T-cell (primary cell): ENCODE data around the gene SMARCE1. TPM values are rescaled to one million over a fixed set of nuclear protein-coding genes. Genes with fewer than 3 reads are reported as not detected.

Source experiments
- ATAC-seq, 4 experiments: fragments of 200-7000 bp in 3 of 4; fragments of 150-1000 bp in 1 of 4; cut with Tn5 transposase; replicated peaks in 1 of 4; 1 replicate in 3 of 4; 2 replicates in 1 of 4; pipeline ENCODE4 v1.10.0; 2021; ENCODE audit warnings: moderate library complexity in 3 of 4, mild to moderate bottlenecking in 2 of 4, moderate number of reproducible peaks in 1 of 4
- CTCF ChIA-PET, 2 donors: fragments of 300-600 bp; sonication (Branson Sonifier 250); formaldehyde crosslinking; loops; one replicate each; lab custom pipeline; 2022; ENCODE audit warnings: antibody characterized with exemption in 2 of 2; lab: Charles Lee
- POLR2A ChIA-PET, 2 donors: fragments of 300-600 bp; sonication (Branson Sonifier 250); formaldehyde crosslinking; loops; one replicate each; lab custom pipeline; 2022; ENCODE audit warnings: antibody characterized with exemption in 2 of 2; lab: Charles Lee
- DNase-seq, 35 experiments: peaks; one replicate each; pipeline versions ENCODE4 v3.0.0 to v3.0.0-alpha.2; 2013 to 2023
- H3K27ac ChIP-seq: one replicate; pipeline ENCODE4 v1.5.1; 2013; ENCODE audit warnings: low read length
- H3K27me3 ChIP-seq, 2 experiments: replicated peaks in 1 of 2; 1 replicate in 1 of 2; 2 replicates in 1 of 2; pipeline versions ENCODE4 v1.6.1 to v1.7.0; 2013; ENCODE audit warnings: low read length in 1 of 2, mixed read lengths in 1 of 2; ENCODE audit not compliant: control insufficient read depth in 2 of 2, insufficient read depth in 2 of 2; ENCODE audit errors: extremely low read depth in 1 of 2
- H3K36me3 ChIP-seq, 2 donors: 1 replicate in 1 of 2; 2 replicates in 1 of 2; pipeline versions ENCODE4 v1.6.1 to v1.7.0; 2013; ENCODE audit warnings: low read length in 1 of 2; ENCODE audit not compliant: control insufficient read depth in 2 of 2, insufficient read depth in 1 of 2; ENCODE audit errors: extremely low read depth in 1 of 2
- H3K4me1 ChIP-seq, 2 experiments: 1 replicate in 1 of 2; 2 replicates in 1 of 2; pipeline versions ENCODE4 v1.6.1 to v1.7.0; 2013; ENCODE audit warnings: low read length in 2 of 2, mixed read lengths in 1 of 2; ENCODE audit not compliant: insufficient read depth in 2 of 2, control insufficient read depth in 1 of 2; ENCODE audit errors: extremely low read depth in 1 of 2
- H3K4me3 ChIP-seq, 2 donors: 1 replicate in 1 of 2; 2 replicates in 1 of 2; pipeline versions ENCODE4 v1.5.1 to v1.7.0; 2013; ENCODE audit warnings: mild to moderate bottlenecking in 2 of 2, low read length in 1 of 2, moderate library complexity in 1 of 2; ENCODE audit not compliant: control insufficient read depth in 1 of 2; ENCODE audit errors: extremely low read depth in 1 of 2
- H3K9me3 ChIP-seq: 2 replicates; pipeline ENCODE4 v1.7.0; 2013
- H3K27ac Mint-ChIP-seq, 2 donors: one replicate each; pipeline ENCODE4 v1.8.0; 2020 to 2021; ENCODE audit warnings: mild to moderate bottlenecking in 2 of 2, mixed read lengths in 2 of 2
- H3K27me3 Mint-ChIP-seq, 2 donors: one replicate each; pipeline ENCODE4 v1.8.0; 2021 to 2022; ENCODE audit warnings: mixed read lengths in 2 of 2
- H3K36me3 Mint-ChIP-seq: one replicate; pipeline ENCODE4 v1.8.0; 2021; ENCODE audit warnings: mixed read lengths
- H3K4me1 Mint-ChIP-seq, 3 donors: one replicate each; pipeline ENCODE4 v1.8.0; 2020 to 2022; ENCODE audit warnings: mixed read lengths in 3 of 3, mild to moderate bottlenecking in 1 of 3
- H3K4me3 Mint-ChIP-seq, 3 donors: one replicate each; pipeline ENCODE4 v1.8.0; 2020 to 2022; ENCODE audit warnings: mild to moderate bottlenecking in 3 of 3, mixed read lengths in 3 of 3, moderate library complexity in 3 of 3
- H3K9me3 Mint-ChIP-seq, 3 donors: one replicate each; pipeline ENCODE4 v1.8.0; 2020 to 2022; ENCODE audit warnings: mixed read lengths in 3 of 3
- WGBS: methylation state at CpG from one replicate; pipeline ENCODE4 v1.1.5; 2013; ENCODE audit warnings: missing lambda C conversion rate; ENCODE audit not compliant: insufficient coverage; 5-methylcytosine and 5-hydroxymethylcytosine counted together
- total RNA-seq, 35 experiments: library from RNA in 6 of 35; stranded (reverse) in 6 of 35; fragments of 120-200 nt in 1 of 35; gene quantifications; one replicate each; pipeline versions ENCODE4 v1.2.1 to v1.2.4 and lab custom pipeline; 2013 to 2026

Gene SMARCE1
- total RNA-seq, 5 donors from 2014 or later (not counting 1 experiment from before 2014, with no cell fraction given) = 72.6 to 80.8 (median 75.8) TPM

GRCh38 chr17:40686192-40686591 is 38.6 kb upstream of the SMARCE1 start:
- Mint-ChIP-seq H3K4me1 (no peaks in the 10 kb centered on the region), H3K4me3 (no peak overlapping the region), H3K27ac (no peak overlapping the region), H3K9me3 (no peaks in the 10 kb centered on the region), H3K36me3 (no peaks in the 10 kb centered on the region), H3K27me3 (peaks cover 10 to 12% of the 10 kb centered on the region in 2 donors)
- Histone ChIP-seq H3K9me3 (no peaks in the 10 kb centered on the region), H3K4me3 (no peak overlapping the region), H3K4me1 (no peaks in the 10 kb centered on the region), H3K27ac (no peak overlapping the region), H3K36me3 (no peaks in the 10 kb centered on the region), H3K27me3 (peaks cover 0 to 9% of the 10 kb centered on the region in 2 experiments)
- ChIA-PET POLR2A (no interaction called here), CTCF (no interaction called here)
- no peak for ATAC-seq
- WGBS = no CpG with 5 or more reads among the region's 4 CpGs
- DNase-seq = no peak

- Mint-ChIP-seq H3K36me3 (no peaks in the 10 kb centered on the region), H3K4me1 (peaks cover 0 to 3% (median 0%) of the 10 kb centered on the region in 3 donors), H3K27ac (no peak overlapping the region), H3K9me3 (no peaks in the 10 kb centered on the region), H3K4me3 (no peak overlapping the region), H3K27me3 (peaks cover 26 to 48% of the 10 kb centered on the region in 2 donors)
- H3K36me3 ChIP-seq = no peaks in the 10 kb centered on the region
- ChIA-PET CTCF (no interaction called here), POLR2A (no interaction called here)
- no peak overlapping the region for H3K27ac ChIP-seq
- ATAC-seq = no peak
- no peak for DNase-seq
- H3K9me3 ChIP-seq = no peaks in the 10 kb centered on the region
- no peaks in the 10 kb centered on the region for H3K4me1 ChIP-seq
- peaks cover 1 to 15% of the 10 kb centered on the region in 2 experiments for H3K27me3 ChIP-seq
- H3K4me3 ChIP-seq = no peak overlapping the region
Measured at GRCh38 chr17:40680998-40681397, 33.4 kb upstream of the SMARCE1 start.

DNA sequence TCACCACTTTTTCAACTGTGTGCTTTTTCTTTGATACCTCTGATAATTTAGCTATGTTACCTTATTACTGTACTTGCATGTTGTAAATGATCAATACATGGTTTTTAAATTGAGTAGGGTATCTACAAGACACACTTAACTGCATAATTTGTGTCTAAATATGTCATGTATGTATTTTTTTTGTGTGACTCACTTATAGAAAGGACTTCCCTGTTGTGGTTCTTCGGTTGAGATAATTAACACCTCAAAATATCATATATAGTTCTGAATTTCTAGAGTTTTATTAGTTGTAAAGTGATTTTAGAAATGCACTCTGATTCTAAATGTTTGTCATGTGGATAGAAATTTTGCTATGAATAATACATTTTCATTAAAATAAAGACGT is 31.9 kb upstream of the SMARCE1 start:
- Mint-ChIP-seq H3K4me3 (no peak overlapping the region), H3K9me3 (no peaks in the 10 kb centered on the region), H3K36me3 (no peaks in the 10 kb centered on the region), H3K27ac (no peak overlapping the region), H3K27me3 (peaks cover 30 to 55% of the 10 kb centered on the region in 2 donors), H3K4me1 (peaks cover 0 to 3% (median 0%) of the 10 kb centered on the region in 3 donors)
- no peaks in the 10 kb centered on the region for H3K36me3 ChIP-seq
- WGBS = no CpG with 5 or more reads among the region's 2 CpGs
- no peak for DNase-seq
- ChIA-PET POLR2A (interaction anchor here in 1 of 2 donors (0.7 kb wide), 1 partner anchor 128 kb away, joined by 3 read pairs; no protein-coding TSS in a partner anchor), CTCF (no interaction called here)
- H3K9me3 ChIP-seq = no peaks in the 10 kb centered on the region
- peaks cover 2 to 14% of the 10 kb centered on the region in 2 experiments for H3K27me3 ChIP-seq
- H3K27ac ChIP-seq = no peak overlapping the region
- H3K4me1 ChIP-seq = no peaks in the 10 kb centered on the region
- no peak for ATAC-seq
- no peak overlapping the region for H3K4me3 ChIP-seq

DNA sequence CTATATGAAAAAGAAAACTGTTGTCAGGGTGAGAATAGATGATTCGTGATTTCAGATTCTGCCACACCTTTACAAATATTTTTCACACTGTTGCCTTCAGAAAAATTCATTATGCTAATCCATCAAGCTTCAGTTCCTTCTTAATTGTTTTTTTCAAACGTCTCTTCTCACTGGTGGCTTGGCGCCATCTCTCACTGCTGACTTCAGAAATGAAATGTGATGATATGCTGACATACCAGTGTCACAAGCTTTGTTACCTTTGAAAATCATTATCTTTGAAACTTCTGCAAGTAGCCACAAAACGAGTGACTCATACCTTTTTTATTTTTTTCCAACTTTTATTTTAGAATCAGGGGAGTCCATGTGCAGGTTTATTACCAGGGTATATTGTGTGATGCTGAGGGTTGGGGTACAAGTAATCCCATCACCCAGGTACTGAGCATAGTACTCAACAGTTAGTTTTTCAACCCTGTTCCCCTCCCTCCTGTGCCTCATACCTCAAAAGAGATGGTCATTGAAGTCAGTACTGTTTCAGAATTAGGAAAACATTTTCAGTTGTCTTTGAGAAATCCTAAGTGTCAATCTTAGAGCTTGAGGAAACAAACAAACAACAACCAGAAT is 31.4 kb upstream of the SMARCE1 start:
- CTCF ChIA-PET = interaction anchor here in 1 of 2 donors (0.6 kb wide), 1 partner anchor 315 kb away, joined by 4 read pairs; the partner anchor contains the start of gene GJD3
- Mint-ChIP-seq H3K9me3 (no peaks in the 10 kb centered on the region), H3K36me3 (no peaks in the 10 kb centered on the region), H3K27ac (no peak overlapping the region), H3K27me3 (peaks cover 33 to 55% of the 10 kb centered on the region in 2 donors), H3K4me3 (no peak overlapping the region), H3K4me1 (peaks cover 0 to 3% (median 0%) of the 10 kb centered on the region in 3 donors)
- ATAC-seq = no peak
- peaks cover 2 to 9% of the 10 kb centered on the region in 2 experiments for H3K27me3 ChIP-seq
- H3K27ac ChIP-seq = no peak overlapping the region
- no peak overlapping the region for H3K4me3 ChIP-seq
- no CpG with 5 or more reads among the region's 4 CpGs for WGBS
- H3K9me3 ChIP-seq = no peaks in the 10 kb centered on the region
- no peaks in the 10 kb centered on the region for H3K36me3 ChIP-seq
- H3K4me1 ChIP-seq = no peaks in the 10 kb centered on the region
- POLR2A ChIA-PET = interaction anchor here in 1 of 2 donors (0.7 kb wide), 1 partner anchor 128 kb away, joined by 3 read pairs; no protein-coding TSS in a partner anchor
- no peak for DNase-seq

DNA sequence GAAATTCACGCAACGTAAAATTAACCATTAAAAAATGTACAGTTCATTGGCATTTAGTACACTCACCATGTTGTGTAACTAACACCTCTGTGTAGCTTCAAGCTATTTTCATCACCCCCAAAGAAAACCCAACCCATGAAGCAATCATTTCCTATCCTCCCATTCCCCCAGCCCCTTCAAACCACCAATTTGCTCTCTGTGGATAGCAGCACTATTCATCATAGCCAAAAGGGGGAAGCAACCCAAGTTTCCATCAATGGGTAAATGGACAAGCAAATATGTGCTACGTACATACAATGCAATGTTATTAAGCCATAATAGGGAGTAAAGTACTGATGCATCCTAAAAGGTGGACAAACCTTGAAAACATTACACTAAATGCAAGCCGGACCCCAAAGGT is 28.3 kb upstream of the SMARCE1 start:
- Mint-ChIP-seq H3K4me3 (no peak overlapping the region), H3K4me1 (peaks cover 0 to 3% (median 0%) of the 10 kb centered on the region in 3 donors), H3K9me3 (no peaks in the 10 kb centered on the region), H3K27ac (no peak overlapping the region), H3K27me3 (peaks cover 27 to 42% of the 10 kb centered on the region in 2 donors), H3K36me3 (no peaks in the 10 kb centered on the region)
- H3K4me3 ChIP-seq = no peak overlapping the region
- POLR2A ChIA-PET = no interaction called here
- no CpG with 5 or more reads among the region's 4 CpGs for WGBS
- CTCF ChIA-PET = no interaction called here
- DNase-seq = no peak
- no peak for ATAC-seq
- no peak overlapping the region for H3K27ac ChIP-seq
- no peaks in the 10 kb centered on the region for H3K9me3 ChIP-seq
- H3K36me3 ChIP-seq = no peaks in the 10 kb centered on the region
- no peaks in the 10 kb centered on the region for H3K4me1 ChIP-seq
- H3K27me3 ChIP-seq = peaks cover 3 to 8% of the 10 kb centered on the region in 2 experiments

GRCh38 chr17:40672654-40673053 is 25.0 kb upstream of the SMARCE1 start:
- Mint-ChIP-seq H3K4me1 (no peaks in the 10 kb centered on the region), H3K27me3 (peaks cover 19 to 21% of the 10 kb centered on the region in 2 donors), H3K4me3 (no peak overlapping the region), H3K36me3 (no peaks in the 10 kb centered on the region), H3K9me3 (no peaks in the 10 kb centered on the region), H3K27ac (no peak overlapping the region)
- no peaks in the 10 kb centered on the region for H3K9me3 ChIP-seq
- no CpG with 5 or more reads among the region's 2 CpGs for WGBS
- H3K27ac ChIP-seq = no peak overlapping the region
- peaks cover 3 to 4% of the 10 kb centered on the region in 2 experiments for H3K27me3 ChIP-seq
- H3K36me3 ChIP-seq = no peaks in the 10 kb centered on the region
- DNase-seq = no peak
- ATAC-seq = no peak
- H3K4me1 ChIP-seq = no peaks in the 10 kb centered on the region
- POLR2A ChIA-PET = no interaction called here
- CTCF ChIA-PET = no interaction called here
- H3K4me3 ChIP-seq = no peak overlapping the region
